Mesothelial cell of epicardium (in vitro differentiated cells): ENCODE results near the gene SEC31B. TPM values are rescaled to one million over a fixed set of nuclear protein-coding genes. Genes with fewer than 3 reads are reported as not detected.
A peak's percentile ranks its signal among the peaks of the same experiment; 100 is the strongest.

ENCODE experiments used
- DNase-seq, 2 experiments: peaks; one replicate each; pipeline ENCODE4 v3.0.0; 2021; ENCODE audit warnings: low spot score in 2 of 2; ENCODE audit not compliant: unreplicated experiment in 2 of 2
- H3K27ac Mint-ChIP-seq: 2 replicates; pipeline ENCODE4 v1.8.0; 2021; ENCODE audit warnings: mixed read lengths
- H3K27me3 Mint-ChIP-seq: 2 replicates; pipeline ENCODE4 v1.8.0; 2021; ENCODE audit warnings: low read depth, mixed read lengths
- H3K36me3 Mint-ChIP-seq: 2 replicates; pipeline ENCODE4 v1.8.0; 2021; ENCODE audit warnings: mixed read lengths
- H3K4me1 Mint-ChIP-seq: 2 replicates; pipeline ENCODE4 v1.8.0; 2021; ENCODE audit warnings: mixed read lengths
- H3K4me3 Mint-ChIP-seq: 2 replicates; pipeline ENCODE4 v1.8.0; 2021; ENCODE audit warnings: mild to moderate bottlenecking, moderate library complexity, mixed read lengths
- H3K9me3 Mint-ChIP-seq: 2 replicates; pipeline ENCODE4 v1.8.0; 2021; ENCODE audit warnings: mixed read lengths
- CTCF ChIP-seq: fragments of 200-600 bp; sonication (generic); IDR thresholded peaks from one replicate; pipeline ENCODE4 v1.5.0; 2021; ENCODE audit warnings: antibody characterized with exemption; ENCODE audit not compliant: unreplicated experiment
- total RNA-seq: library from RNA; stranded (reverse); gene quantifications from 3 replicates; pipeline ENCODE4 v1.2.1, GENCODE V29; 2021

The SEC31B gene
- total RNA-seq, 1 donor from 2014 or later = 30.2 TPM

GRCh38 chr10:100468978-100469377 lies 50.7 kb downstream of the SEC31B start:
- Mint-ChIP-seq H3K4me1 (peaks cover 29% of the 10 kb centered on the region), H3K36me3 (no peaks in the 10 kb centered on the region), H3K27me3 (peaks cover 75% of the 10 kb centered on the region), H3K4me3 (no peak overlapping the region), H3K9me3 (no peaks in the 10 kb centered on the region), H3K27ac (peak overlapping the region; percentile 35)
- DNase-seq = no peak
- TF ChIP-seq CTCF = no peak

GRCh38 chr10:100468322-100468721 lies 51.3 kb downstream of the SEC31B start:
- Mint-ChIP-seq H3K9me3 (no peaks in the 10 kb centered on the region), H3K4me3 (no peak overlapping the region), H3K4me1 (peaks cover 29% of the 10 kb centered on the region), H3K27ac (no peak overlapping the region), H3K27me3 (peaks cover 74% of the 10 kb centered on the region), H3K36me3 (no peaks in the 10 kb centered on the region)
- no peak for TF ChIP-seq CTCF
- DNase-seq = no peak

- Mint-ChIP-seq H3K9me3 (no peaks in the 10 kb centered on the region), H3K36me3 (no peaks in the 10 kb centered on the region), H3K4me3 (no peak within 1 kb of the TSS), H3K27me3 (peaks cover 88% of the 10 kb centered on the region), H3K27ac (no peak within 1 kb of the TSS), H3K4me1 (peaks cover 5% of the 10 kb centered on the region)
- TF ChIP-seq CTCF = no peak
- DNase-seq = no peak
Observed at GRCh38 chr10:100462709-100463108, 57.0 kb downstream of the SEC31B start, which contains the start of gene WNT8B. WNT8B (plus strand) TSS chr10:100463009; CDS start chr10:100463169, 160 bp downstream.

GRCh38 chr10:100448951-100449350 lies 70.7 kb downstream of the SEC31B start:
- Mint-ChIP-seq H3K27ac (no peak overlapping the region), H3K4me3 (no peak overlapping the region), H3K9me3 (peaks cover 2% of the 10 kb centered on the region), H3K4me1 (no peaks in the 10 kb centered on the region), H3K27me3 (peaks cover 55% of the 10 kb centered on the region), H3K36me3 (no peaks in the 10 kb centered on the region)
- DNase-seq = no peak
- no peak for TF ChIP-seq CTCF

- Mint-ChIP-seq H3K9me3 (peaks cover 2% of the 10 kb centered on the region), H3K27ac (no peak overlapping the region), H3K4me3 (no peak overlapping the region), H3K4me1 (no peaks in the 10 kb centered on the region), H3K27me3 (peaks cover 56% of the 10 kb centered on the region), H3K36me3 (no peaks in the 10 kb centered on the region)
- DNase-seq = no peak
- no peak for TF ChIP-seq CTCF
Observed at GRCh38 chr10:100447663-100448062, 72.0 kb downstream of the SEC31B start.
